ENCODE measurements around the gene ACKR4.

Gene ACKR4

DNA sequence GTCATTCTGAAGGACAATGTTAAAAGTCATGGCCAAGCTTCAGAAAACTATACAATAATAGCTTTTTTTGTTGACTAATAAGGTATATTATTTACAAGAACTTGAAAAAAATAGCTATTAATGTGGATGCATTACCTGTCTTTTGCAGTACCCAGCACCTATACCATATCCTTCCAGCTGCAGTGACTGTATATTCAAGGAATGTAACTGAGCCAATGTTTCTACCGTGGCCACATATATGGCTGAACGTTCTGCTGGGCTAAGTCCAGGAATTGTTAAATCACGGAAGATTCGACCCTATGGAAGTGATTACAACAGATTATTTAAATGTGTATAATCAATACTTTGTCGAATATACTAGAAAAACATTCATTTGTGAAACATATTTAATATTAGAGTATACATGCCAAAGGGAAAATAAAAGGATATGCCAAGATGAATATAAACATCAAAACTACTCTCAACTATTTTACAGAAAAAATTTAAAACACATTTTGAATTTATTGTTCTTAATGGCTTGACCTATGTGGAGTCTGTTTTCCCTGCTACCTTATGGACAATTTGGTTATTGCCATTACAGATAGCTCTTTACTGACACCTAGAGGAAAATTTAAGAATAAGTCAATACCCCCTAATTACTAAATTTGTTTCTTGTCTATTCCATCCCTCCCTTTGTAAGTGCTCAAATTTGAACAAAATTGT lies 44.9 kb downstream of the ACKR4 start:
- DNase-seq (ENCODE audit: low read depth), result no peak

DNA sequence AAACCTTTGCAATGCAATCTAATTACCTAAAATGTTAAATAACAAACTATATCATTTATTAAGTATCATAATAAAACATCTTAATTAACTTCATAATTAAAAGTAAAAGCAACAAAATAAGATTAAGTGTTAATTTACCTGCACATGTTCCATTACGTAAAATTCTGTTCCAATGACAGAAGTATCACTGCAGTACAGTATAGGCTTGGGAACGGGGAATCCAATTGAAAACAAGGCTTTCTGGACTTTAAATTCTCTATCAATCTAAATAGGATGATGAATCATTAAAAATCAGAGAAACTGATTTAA lies 45.4 kb downstream of the ACKR4 start:
- DNase-seq (ENCODE audit: low read depth), result no peak

GRCh38 chr3:132643366-132643765 lies 46.3 kb downstream of the ACKR4 start:
- no peak for DNase-seq (ENCODE audit: low read depth)

GRCh38 chr3:132645058-132645457 lies 48.0 kb downstream of the ACKR4 start:
- DNase-seq (ENCODE audit: low read depth), result no peak

DNA sequence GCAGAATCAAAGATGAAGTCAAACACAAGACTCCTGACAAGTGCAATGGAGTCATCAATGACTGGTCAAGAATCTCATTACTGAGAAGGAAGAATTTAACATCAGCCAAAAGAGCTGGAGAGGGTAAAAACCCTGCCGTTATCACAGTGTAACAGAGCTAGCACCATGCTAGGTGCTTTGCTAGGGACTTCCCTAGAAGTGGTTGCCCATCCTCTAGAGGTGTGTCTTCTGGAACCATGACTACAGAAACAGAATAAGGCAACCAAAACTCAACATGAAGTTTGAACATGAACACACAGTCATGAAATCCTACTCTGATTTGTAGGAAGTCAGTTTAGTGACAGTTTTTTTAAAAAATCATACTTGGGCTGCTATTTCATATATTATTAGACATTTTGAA lies 53.1 kb downstream of the ACKR4 start:
- no peak for DNase-seq (ENCODE audit: low read depth)

Data from stimulated activated CD8-positive, alpha-beta memory T cell treated with anti-CD3 and anti-CD28 coated beads, Interleukin-15, amount 100 ng/mL, for 1 hour (primary cell).